GM06990 (cell line): Measurements from ENCODE around the gene PTCD1.

Experiments
- DNase-seq: peaks from one replicate; pipeline ENCODE4 v3.0.0-alpha.2; 2011; ENCODE audit not compliant: insufficient read length; ENCODE audit errors: extremely low read depth
- H3K27me3 ChIP-seq: replicated peaks from 2 replicates; pipeline ENCODE4 v1.6.0; 2011; ENCODE audit warnings: low read length; ENCODE audit not compliant: control insufficient read depth, insufficient read depth
- H3K36me3 ChIP-seq: 2 replicates; pipeline ENCODE4 v1.5.1; 2011; ENCODE audit warnings: low read length; ENCODE audit not compliant: control insufficient read depth, insufficient read depth
- H3K4me3 ChIP-seq: replicated peaks from 2 replicates; pipeline ENCODE4 v1.5.1; 2011; ENCODE audit warnings: low read depth, mild to moderate bottlenecking, control low read depth, low read length
- CTCF ChIP-seq: IDR thresholded peaks from 2 replicates; pipeline ENCODE4 v1.5.1; 2011; ENCODE audit warnings: low read length, control low read depth, mild to moderate bottlenecking, inconsistent platforms; ENCODE audit not compliant: insufficient read depth, poor library complexity, severe bottlenecking

PTCD1 gene

GRCh38 chr7:99406557-99406956, 32.0 kb downstream of the PTCD1 start:
- Histone ChIP-seq H3K27me3 (no peaks in the 10 kb centered on the region), H3K36me3 (peaks cover 22% of the 10 kb centered on the region), H3K4me3 (peak overlapping the region; percentile 87)
- no peak for DNase-seq
- TF ChIP-seq CTCF, result peak; percentile 16

- no peak for TF ChIP-seq CTCF
- H3K36me3 ChIP-seq, result peaks cover 29% of the 10 kb centered on the region
Observed at GRCh38 chr7:99404977-99405320, 33.6 kb downstream of the PTCD1 start.

GRCh38 chr7:99404235-99404976, 34.2 kb downstream of the PTCD1 start:
- Histone ChIP-seq H3K36me3 (peaks cover 35% of the 10 kb centered on the region), H3K4me3 (no peak overlapping the region), H3K27me3 (no peaks in the 10 kb centered on the region)
- no peak for DNase-seq
- TF ChIP-seq CTCF, result no peak

More at GRCh38 chr7:99404977-99405320, 33.6 kb downstream of the PTCD1 start:
- no peak for DNase-seq
- Histone ChIP-seq H3K4me3 (no peak overlapping the region), H3K27me3 (no peaks in the 10 kb centered on the region)

GRCh38 chr7:99403764-99404163, 34.8 kb downstream of the PTCD1 start:
- H3K36me3 ChIP-seq, result peaks cover 40% of the 10 kb centered on the region
- TF ChIP-seq CTCF, result no peak
- DNase-seq, result no peak
- no peak overlapping the region for H3K4me3 ChIP-seq
- no peaks in the 10 kb centered on the region for H3K27me3 ChIP-seq

GRCh38 chr7:99402854-99403253, 35.7 kb downstream of the PTCD1 start:
- H3K27me3 ChIP-seq, result no peaks in the 10 kb centered on the region
- H3K4me3 ChIP-seq, result no peak overlapping the region
- peaks cover 46% of the 10 kb centered on the region for H3K36me3 ChIP-seq
- TF ChIP-seq CTCF, result no peak
- DNase-seq, result no peak

GRCh38 chr7:99399597-99399996, 39.0 kb downstream of the PTCD1 start:
- no peak for TF ChIP-seq CTCF
- peaks cover 61% of the 10 kb centered on the region for H3K36me3 ChIP-seq
- DNase-seq, result no peak
- no peaks in the 10 kb centered on the region for H3K27me3 ChIP-seq
- no peak overlapping the region for H3K4me3 ChIP-seq
